HK-2 (cell line): ENCODE data around the gene SCARB1.

Experiments
- DNase-seq: peaks from one replicate; pipeline ENCODE4 v3.0.0-alpha.2; 2018; ENCODE audit not compliant: unreplicated experiment

The SCARB1 gene

DNA sequence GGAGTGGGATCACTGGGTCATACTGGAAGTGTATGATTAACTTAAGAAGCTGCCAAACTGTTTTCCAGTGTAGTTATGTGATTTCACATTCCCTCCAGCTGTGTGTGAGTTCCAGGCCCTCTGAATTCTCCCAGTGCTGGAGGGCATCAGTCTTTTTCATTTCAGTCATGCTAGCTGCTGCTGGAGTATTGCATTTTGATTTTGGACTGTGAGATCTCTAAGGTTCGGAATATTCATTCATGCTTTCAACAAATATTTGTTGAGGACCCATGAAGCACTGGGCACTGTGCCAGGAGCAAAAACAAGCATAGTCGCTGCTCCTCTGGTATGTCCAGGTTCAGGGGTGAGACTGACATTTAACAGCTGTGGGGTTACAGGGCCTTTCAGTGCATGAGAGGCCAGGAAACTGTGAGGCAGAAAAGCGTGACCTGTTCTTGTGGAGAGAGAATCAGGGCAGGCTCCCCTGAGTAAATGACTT, 133.2 kb downstream of the SCARB1 start:
- no peak for DNase-seq

GRCh38 chr12:124727922-124728321, 135.7 kb downstream of the SCARB1 start:
- DNase-seq = no peak

DNA sequence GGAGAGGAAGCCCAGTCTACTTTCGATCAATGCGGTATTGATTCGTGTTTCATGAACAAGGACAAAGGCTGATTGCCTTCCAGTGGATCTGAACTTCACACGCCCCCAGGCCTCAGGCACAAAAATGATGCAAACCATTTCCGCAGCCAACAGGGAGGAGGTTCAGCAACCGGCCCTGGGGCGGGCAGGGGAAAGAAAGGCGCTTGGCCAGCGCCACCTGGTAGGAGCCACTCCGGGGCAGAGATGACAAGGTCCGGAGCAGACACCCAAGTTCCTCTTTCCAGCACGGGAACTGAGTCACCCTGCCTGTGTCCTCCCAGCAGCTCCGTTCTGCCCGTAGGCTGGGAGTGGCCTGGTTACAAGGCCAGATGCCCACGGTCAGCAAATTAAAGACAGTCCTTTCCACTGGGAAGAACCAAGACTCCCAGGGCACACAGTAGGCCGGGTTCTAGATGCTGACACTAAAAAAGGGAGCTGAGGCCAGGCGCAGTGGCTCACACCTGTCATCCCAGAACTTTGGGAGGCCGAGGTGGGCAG, 136.3 kb downstream of the SCARB1 start:
- DNase-seq = no peak
